Cardiac fibroblast (primary cell): ENCODE data around the gene RNF181.
A peak's percentile ranks its signal among the peaks of the same experiment; 100 is the strongest.

Source experiments
- DNase-seq, 2 donors: peaks; one replicate each; pipeline versions ENCODE4 v3.0.0 to v3.0.0-alpha.2; 2010; ENCODE audit warnings: low read depth in 2 of 2
- H3K4me3 ChIP-seq, 2 donors: replicated peaks in 1 of 2; 1 replicate in 1 of 2; 2 replicates in 1 of 2; pipeline ENCODE4 v1.5.1; 2011; ENCODE audit warnings: low read depth in 2 of 2, low read length in 2 of 2, mild to moderate bottlenecking in 2 of 2, moderate library complexity in 1 of 2
- CTCF ChIP-seq: IDR thresholded peaks from one replicate; pipeline ENCODE4 v1.5.1; 2011; ENCODE audit warnings: low read depth, mild to moderate bottlenecking, low read length, inconsistent platforms

Gene RNF181

DNA sequence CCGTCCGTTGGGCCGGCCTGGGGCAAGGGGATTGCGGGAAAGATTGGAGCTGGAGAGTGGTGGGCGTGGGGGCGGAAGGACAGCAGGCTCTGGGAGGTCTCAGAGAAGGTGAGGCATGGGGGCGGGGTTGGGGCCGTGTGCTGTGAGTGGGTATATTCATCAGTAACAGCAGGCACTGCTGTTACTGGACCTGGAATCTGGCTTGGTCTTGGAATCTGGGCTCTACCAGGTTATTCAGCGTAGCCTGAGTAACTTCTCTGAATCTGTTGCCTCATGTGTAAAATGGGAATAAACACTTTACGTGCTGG is 435 bp downstream of the RNF181 start:
- TF ChIP-seq CTCF, result no peak
- no peak for DNase-seq
- peak overlapping the region; percentile 79 to 97 for H3K4me3 ChIP-seq

GRCh38 chr2:85596486-85597143 is 1.1 kb downstream of the RNF181 start:
- TF ChIP-seq CTCF, result no peak
- no peak for DNase-seq
- peak overlapping the region; percentile 79 to 97 for H3K4me3 ChIP-seq

- no peak for TF ChIP-seq CTCF
- no peak for DNase-seq
- no peak overlapping the region for H3K4me3 ChIP-seq
Observed at GRCh38 chr2:85597241-85597640, 1.7 kb downstream of the RNF181 start.

DNA sequence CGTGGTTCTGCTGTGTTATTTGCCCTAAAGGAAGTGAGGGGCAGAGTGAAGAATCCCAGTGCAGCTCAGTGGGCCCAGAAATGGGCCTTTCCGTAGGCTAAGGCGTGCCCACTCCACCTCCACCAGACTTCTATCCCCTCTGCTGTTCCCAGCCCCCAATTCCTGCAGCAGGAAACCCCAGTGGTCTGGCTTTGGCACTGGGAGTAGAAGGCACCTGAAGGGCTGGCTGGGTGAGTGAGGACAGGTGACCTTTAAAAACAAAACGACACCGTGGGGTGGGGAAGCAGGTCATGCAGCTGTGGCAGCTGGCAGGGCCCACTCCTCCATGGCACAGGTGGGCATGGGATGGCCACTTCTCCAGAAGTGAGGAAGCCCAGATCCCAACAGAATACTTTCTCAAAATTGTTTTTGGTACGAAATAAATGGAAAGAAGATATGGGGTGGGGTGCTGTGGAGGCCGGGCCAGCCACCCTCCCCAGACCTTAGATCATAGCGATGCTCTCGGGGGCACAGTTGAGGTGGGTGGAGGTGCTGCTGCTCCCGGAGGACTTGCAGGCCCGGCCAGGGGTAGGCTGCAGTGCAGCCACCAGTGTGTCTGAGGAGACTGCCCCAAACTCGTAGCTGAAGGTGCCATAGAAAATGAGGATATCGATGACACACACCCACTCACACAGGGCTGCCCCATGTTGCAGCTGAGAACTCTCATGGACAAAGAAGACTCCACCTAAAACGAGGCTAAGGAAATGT is 3.2 kb downstream of the RNF181 start:
- TF ChIP-seq CTCF, result no peak
- no peak for DNase-seq
- H3K4me3 ChIP-seq, result no peak overlapping the region

DNA sequence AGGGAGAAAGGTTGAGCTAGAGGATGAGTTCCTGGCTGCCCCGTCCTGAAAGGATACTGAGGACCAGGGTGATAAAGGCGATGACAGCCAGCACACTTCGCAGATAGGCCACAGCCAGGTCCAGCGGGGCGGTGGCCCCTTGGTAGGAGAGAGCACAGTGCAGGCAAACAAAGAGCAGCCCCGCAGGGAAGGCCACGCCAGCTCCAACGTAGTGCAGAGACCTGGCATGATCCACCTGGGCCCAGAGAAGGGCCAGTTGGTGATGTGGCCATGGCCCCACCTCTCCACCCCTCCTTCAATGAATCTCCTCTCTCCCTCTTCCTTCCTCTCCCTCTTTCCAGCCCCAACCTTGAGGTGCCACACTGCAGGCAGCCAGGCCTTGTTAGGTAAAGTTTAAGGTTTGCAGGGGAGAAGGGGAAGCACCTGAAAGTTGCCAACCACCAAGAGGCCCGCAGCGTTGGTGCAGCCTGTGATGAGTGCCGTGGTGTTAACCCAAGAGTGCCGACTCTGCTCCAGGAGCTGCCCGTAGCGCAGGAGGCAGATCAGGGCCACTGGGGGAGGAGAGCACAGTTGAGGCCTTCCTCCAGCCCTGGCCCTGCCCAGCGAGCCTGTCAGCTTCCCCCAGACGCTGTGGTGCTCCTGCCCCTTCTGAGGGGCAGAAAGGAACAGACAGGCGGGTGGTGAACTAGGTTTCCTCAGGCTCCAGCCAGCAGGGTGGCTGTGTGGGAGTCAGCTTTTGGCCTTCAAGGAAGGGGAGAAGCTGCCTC is 4.1 kb downstream of the RNF181 start:
- H3K4me3 ChIP-seq, result no peak overlapping the region
- no peak for TF ChIP-seq CTCF
- no peak for DNase-seq

DNA sequence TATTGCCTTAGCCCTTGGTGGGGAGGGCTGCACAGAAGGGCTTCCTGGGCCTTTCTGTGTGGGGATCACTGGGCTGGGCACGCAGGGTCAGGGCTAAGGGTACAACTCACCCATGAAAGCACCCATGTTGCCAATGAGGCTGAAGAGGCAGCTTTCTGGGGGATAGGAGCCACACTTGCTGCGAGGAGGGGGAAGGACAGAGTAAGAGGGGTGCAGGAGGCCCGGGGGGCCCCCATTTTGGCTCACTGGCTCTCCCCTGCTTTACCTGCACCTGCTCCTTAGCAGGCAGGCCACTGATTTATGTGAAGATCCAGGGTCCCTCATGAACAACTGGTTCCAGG is 4.7 kb downstream of the RNF181 start:
- no peak for TF ChIP-seq CTCF
- H3K4me3 ChIP-seq, result no peak overlapping the region
- no peak for DNase-seq
